ENCODE data around the gene SULT1C4.

DNA sequence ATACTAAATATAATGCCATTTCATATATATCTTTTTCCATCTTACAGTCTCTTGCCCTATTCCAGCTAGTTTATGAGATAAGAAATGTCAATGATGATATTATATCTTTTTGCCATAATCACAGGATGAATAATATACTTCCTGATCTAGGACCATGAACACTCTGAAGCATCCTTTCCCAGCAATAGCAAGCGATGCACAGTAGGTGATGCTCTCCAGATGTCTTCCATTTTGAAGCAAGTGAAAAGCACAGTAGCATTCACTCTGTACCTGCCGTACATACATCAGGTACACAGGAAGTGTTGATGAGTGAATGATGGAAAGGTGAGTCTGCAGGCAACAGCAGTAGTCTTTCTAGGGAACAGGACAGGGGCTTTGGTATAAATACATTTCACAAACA, 8.6 kb upstream of the SULT1C4 start:
- no peak for TF ChIP-seq POLR2A (IDR thresholded peaks at IDR 0.05; ENCODE audit: low read depth, low read length)
- no peak for TF ChIP-seq POLR2AphosphoS5 (IDR thresholded peaks at IDR 0.05; ENCODE audit: low read depth, low read length)
- TF ChIP-seq TAF1 (IDR thresholded peaks at IDR 0.05; ENCODE audit: borderline replicate concordance, low read depth, low read length): no peak

All from GM12892 (cell line).